MG63 (cell line): ENCODE measurements around the gene SNAPC4. TPM values are rescaled to one million over a fixed set of nuclear protein-coding genes. Genes with fewer than 3 reads are reported as not detected.

Source experiments
- DNase-seq: peaks from one replicate; pipeline ENCODE4 v3.0.0-alpha.2; 2020
- H3K27me3 ChIP-seq: fragments of 250-450 bp; sonication (Bioruptor Pico); 2 replicates; pipeline ENCODE4 v1.5.1; 2020; ENCODE audit warnings: mild to moderate bottlenecking, moderate library complexity
- H3K36me3 ChIP-seq: fragments of 250-450 bp; sonication (Bioruptor Pico); 2 replicates; pipeline ENCODE4 v1.5.1; 2020; ENCODE audit warnings: mild to moderate bottlenecking, moderate library complexity
- H3K4me3 ChIP-seq: fragments of 250-450 bp; sonication (Bioruptor Pico); 2 replicates; pipeline ENCODE4 v1.5.1; 2020; ENCODE audit warnings: mild to moderate bottlenecking, moderate library complexity
- H3K9me3 ChIP-seq: fragments of 250-450 bp; sonication (Bioruptor Pico); 2 replicates; pipeline ENCODE4 v1.5.1; 2020; ENCODE audit warnings: mild to moderate bottlenecking, moderate library complexity
- total RNA-seq: library from RNA; depleted of rRNA; stranded (reverse); fragments of >200 nt; shearing (Covaris generic); gene quantifications from 2 replicates; pipeline ENCODE4 v1.2.3, GENCODE V29; 2014; ENCODE audit warnings: low replicate concordance; rRNA removed

SNAPC4 gene
- 9.1 and 14.1 TPM in 2 replicates for total RNA-seq

GRCh38 chr9:136400038-136400834 lies at the start of gene SNAPC4:
Gene SNAPC4, minus strand, starts transcription at chr9:136400170. Its CDS starts 1,742 bp downstream, at chr9:136398428.
- H3K9me3 ChIP-seq = no peaks in the 10 kb centered on the region
- peak; percentile 81 for DNase-seq
- peaks cover 49% of the 10 kb centered on the region for H3K36me3 ChIP-seq
- H3K27me3 ChIP-seq = no peaks in the 10 kb centered on the region
- peak within 1 kb of the TSS; percentile 88 for H3K4me3 ChIP-seq

- peaks cover 68% of the 10 kb centered on the region for H3K36me3 ChIP-seq
- no peaks in the 10 kb centered on the region for H3K27me3 ChIP-seq
- no peak for DNase-seq
- no peak overlapping the region for H3K4me3 ChIP-seq
- H3K9me3 ChIP-seq = no peaks in the 10 kb centered on the region
These were observed 48.7 kb upstream of the SNAPC4 start for GRCh38 chr9:136448655-136449054.

GRCh38 chr9:136447173-136447778 lies 47.3 kb upstream of the SNAPC4 start:
- Histone ChIP-seq H3K27me3 (no peaks in the 10 kb centered on the region), H3K36me3 (peaks cover 71% of the 10 kb centered on the region), H3K4me3 (no peak overlapping the region), H3K9me3 (no peaks in the 10 kb centered on the region)
- no peak for DNase-seq

GRCh38 chr9:136445799-136446198 lies 45.8 kb upstream of the SNAPC4 start:
- H3K9me3 ChIP-seq = no peaks in the 10 kb centered on the region
- H3K36me3 ChIP-seq = peaks cover 65% of the 10 kb centered on the region
- no peak overlapping the region for H3K4me3 ChIP-seq
- DNase-seq = no peak
- H3K27me3 ChIP-seq = no peaks in the 10 kb centered on the region

GRCh38 chr9:136444102-136444501 lies 44.1 kb upstream of the SNAPC4 start:
- Histone ChIP-seq H3K36me3 (peaks cover 57% of the 10 kb centered on the region), H3K9me3 (no peaks in the 10 kb centered on the region)

GRCh38 chr9:136443687-136444086 lies 43.7 kb upstream of the SNAPC4 start:
- no peak for DNase-seq
- no peaks in the 10 kb centered on the region for H3K9me3 ChIP-seq
- H3K36me3 ChIP-seq = peaks cover 53% of the 10 kb centered on the region
- no peak overlapping the region for H3K4me3 ChIP-seq
- H3K27me3 ChIP-seq = no peaks in the 10 kb centered on the region

More at GRCh38 chr9:136444102-136444501, 44.1 kb upstream of the SNAPC4 start:
- Histone ChIP-seq H3K27me3 (no peaks in the 10 kb centered on the region), H3K4me3 (no peak overlapping the region)
- no peak for DNase-seq

GRCh38 chr9:136443087-136443486 lies 43.1 kb upstream of the SNAPC4 start:
- Histone ChIP-seq H3K9me3 (no peaks in the 10 kb centered on the region), H3K4me3 (no peak overlapping the region), H3K36me3 (peaks cover 55% of the 10 kb centered on the region), H3K27me3 (no peaks in the 10 kb centered on the region)
- DNase-seq = no peak

GRCh38 chr9:136442265-136442664 lies 42.3 kb upstream of the SNAPC4 start:
- peaks cover 55% of the 10 kb centered on the region for H3K36me3 ChIP-seq
- DNase-seq = no peak
- H3K27me3 ChIP-seq = no peaks in the 10 kb centered on the region
- no peaks in the 10 kb centered on the region for H3K9me3 ChIP-seq
- no peak overlapping the region for H3K4me3 ChIP-seq

GRCh38 chr9:136441681-136442245 lies 41.8 kb upstream of the SNAPC4 start:
- Histone ChIP-seq H3K4me3 (no peak overlapping the region), H3K36me3 (peaks cover 57% of the 10 kb centered on the region), H3K9me3 (no peaks in the 10 kb centered on the region), H3K27me3 (no peaks in the 10 kb centered on the region)
- DNase-seq = no peak

GRCh38 chr9:136441191-136441680 lies 41.3 kb upstream of the SNAPC4 start:
- Histone ChIP-seq H3K9me3 (no peaks in the 10 kb centered on the region), H3K4me3 (no peak overlapping the region), H3K36me3 (peaks cover 56% of the 10 kb centered on the region), H3K27me3 (no peaks in the 10 kb centered on the region)
- DNase-seq = no peak

- H3K36me3 ChIP-seq = peaks cover 47% of the 10 kb centered on the region
- peak; percentile 82 for DNase-seq
- H3K9me3 ChIP-seq = no peaks in the 10 kb centered on the region
- no peaks in the 10 kb centered on the region for H3K27me3 ChIP-seq
- peak within 1 kb of the TSS; percentile 71 for H3K4me3 ChIP-seq
These were observed 39.8 kb upstream of the SNAPC4 start, which contains the start of gene INPP5E for GRCh38 chr9:136439481-136440408. Gene INPP5E, minus strand, starts transcription at chr9:136439845. Its CDS starts 426 bp downstream, at chr9:136439419.

GRCh38 chr9:136438548-136439480 lies 38.8 kb upstream of the SNAPC4 start:
- Histone ChIP-seq H3K9me3 (no peaks in the 10 kb centered on the region), H3K4me3 (peak overlapping the region; percentile 71), H3K27me3 (no peaks in the 10 kb centered on the region), H3K36me3 (peaks cover 40% of the 10 kb centered on the region)
- peak; percentile 55 for DNase-seq

- Histone ChIP-seq H3K36me3 (peaks cover 34% of the 10 kb centered on the region), H3K27me3 (no peaks in the 10 kb centered on the region), H3K9me3 (no peaks in the 10 kb centered on the region), H3K4me3 (peak overlapping the region; percentile 71)
- no peak for DNase-seq
These were observed 38.0 kb upstream of the SNAPC4 start for GRCh38 chr9:136437839-136438547.

- peaks cover 29% of the 10 kb centered on the region for H3K36me3 ChIP-seq
- no peak for DNase-seq
- H3K9me3 ChIP-seq = no peaks in the 10 kb centered on the region
- peak overlapping the region; percentile 71 for H3K4me3 ChIP-seq
- H3K27me3 ChIP-seq = no peaks in the 10 kb centered on the region
These were observed 37.5 kb upstream of the SNAPC4 start for GRCh38 chr9:136437430-136437829.
